Measurements from ENCODE around the gene MYDGF.
"Not testable (repeated sequence)": the region's sequence is repeated elsewhere in the genome, so short reads cannot be mapped to it uniquely, and the experiment has no call there.

The MYDGF gene

DNA sequence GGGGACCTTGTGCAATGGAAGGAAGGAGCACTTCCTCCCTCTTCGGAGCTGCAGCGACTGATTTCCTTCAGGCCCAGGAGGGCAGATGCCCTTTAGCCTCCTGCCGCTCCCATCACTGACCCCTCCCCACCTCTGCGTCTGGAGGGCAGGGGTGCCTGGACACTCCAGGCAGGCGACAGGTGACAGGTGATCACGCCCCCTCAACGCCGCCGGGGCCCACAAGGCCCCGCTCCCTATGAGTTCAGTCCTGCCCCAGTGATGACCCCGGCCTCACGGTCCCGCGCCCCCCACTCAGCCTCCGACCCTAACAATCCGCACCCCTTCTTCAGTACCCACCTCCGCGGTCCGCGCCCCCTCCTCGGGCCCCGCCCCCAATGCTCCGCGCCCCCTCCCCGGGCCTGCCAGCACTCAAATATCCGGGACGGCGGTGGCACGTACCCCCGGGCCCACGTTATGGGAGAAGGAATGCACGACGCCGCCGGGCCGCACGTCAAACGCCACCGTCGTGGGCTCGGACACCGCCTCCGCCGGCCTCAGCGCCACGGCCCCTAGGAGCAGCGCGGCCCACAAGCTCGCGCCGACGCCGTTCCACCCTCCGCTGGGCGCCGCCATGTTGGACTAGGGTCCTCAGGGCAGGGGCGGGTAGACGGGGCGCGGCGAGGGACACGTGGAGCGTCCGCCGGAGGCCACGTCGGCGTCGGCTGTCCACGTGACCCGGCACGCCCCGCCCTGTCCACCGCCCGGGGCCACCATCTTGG lies at the start of gene MYDGF:
TSS of gene MYDGF (minus strand) at position 620 of the 758 bp plus-strand sequence. CDS start at position 612, 8 bp downstream.
- DNase-seq = peak; percentile 46

DNA sequence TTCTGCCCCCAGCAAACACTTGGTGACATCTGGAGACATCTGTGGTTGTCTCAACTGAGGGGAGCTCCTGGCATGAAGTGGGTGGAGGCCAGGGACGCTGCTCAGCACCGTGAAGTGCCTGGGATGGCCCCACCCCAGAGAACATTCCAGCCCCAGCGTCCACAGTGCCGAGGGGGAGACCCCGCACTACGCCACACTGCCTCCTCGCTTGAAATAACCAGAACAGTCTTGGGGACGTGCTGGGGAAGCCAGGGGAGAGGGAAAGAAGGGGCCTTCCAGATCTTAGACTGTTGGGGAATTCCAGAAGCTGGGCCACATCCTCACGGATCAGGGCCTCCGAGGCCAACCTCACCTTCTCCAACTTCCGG lies 49.3 kb upstream of the MYDGF start:
- DNase-seq = no peak

DNA sequence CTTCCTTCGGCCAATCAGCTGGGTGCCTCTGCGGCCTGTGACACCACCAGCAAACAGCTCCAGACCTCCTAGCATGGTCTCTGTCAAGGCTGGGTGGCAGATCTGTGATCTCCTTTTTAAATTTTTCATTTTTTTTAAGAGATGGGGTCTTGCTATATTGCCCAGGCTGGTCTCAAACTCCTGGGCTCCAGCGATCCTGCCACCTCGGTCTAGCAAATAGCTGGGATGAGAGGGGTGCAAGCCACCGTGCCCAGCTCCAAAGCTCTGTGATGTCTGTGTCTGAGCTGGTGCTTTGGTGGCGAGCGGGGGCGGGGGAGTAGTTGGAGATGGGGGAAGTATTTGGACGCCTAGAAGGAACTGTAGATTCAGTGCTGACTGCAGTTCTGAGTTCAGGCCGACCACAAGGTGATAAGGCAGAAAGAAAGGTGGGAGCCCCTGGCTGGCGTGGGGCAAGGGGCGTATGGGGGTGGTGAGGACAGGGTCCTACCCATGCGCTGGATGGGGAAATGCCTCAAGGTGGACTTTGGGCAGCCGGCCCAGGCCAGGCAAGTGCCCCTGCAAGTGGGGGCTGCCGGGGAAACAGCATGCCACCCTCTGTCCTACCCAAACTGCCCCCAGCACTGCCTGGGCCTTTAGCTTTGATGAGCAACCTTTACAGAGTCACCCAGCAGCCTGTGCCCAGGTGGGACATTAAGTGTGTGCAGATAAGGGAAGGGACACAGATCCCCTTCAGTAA lies 48.0 kb upstream of the MYDGF start:
- no peak for DNase-seq

DNA sequence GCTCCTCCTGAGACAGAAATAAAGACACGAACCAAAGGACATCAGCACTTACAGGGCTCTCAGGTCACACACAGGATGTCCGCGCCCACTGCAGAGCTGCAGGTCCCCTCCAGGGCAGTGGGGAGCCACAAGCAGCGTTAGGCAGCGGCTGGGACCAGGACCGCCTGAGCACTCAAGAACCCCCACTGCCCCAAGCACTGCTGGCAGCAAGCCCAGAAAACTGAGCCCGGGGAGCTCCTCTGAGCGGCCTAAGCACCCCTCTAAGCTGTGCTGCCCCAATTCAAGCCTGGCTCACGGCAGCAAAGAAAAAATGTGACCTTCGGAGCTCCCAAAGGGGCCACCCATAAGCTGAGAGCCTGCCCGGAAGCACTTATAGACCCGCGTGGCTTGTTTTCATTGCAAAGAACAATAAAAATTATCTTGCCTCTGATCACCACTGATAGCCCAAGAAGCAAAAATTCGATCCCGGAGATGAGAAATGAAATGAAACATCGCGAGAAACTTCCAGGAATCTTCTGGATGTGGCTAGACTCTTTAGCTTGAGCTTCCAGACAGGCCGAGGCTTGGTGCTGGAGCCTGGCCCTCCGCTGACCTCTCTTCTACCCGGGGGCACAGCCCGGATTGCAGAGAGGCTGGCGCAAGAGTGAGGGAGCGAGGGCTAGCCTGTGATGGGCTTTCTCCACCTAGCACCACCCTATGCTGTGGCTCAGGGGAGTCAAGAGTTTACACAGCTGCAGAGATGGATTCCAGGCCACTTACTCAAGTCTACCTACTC lies 47.2 kb upstream of the MYDGF start:
- no peak for DNase-seq

DNA sequence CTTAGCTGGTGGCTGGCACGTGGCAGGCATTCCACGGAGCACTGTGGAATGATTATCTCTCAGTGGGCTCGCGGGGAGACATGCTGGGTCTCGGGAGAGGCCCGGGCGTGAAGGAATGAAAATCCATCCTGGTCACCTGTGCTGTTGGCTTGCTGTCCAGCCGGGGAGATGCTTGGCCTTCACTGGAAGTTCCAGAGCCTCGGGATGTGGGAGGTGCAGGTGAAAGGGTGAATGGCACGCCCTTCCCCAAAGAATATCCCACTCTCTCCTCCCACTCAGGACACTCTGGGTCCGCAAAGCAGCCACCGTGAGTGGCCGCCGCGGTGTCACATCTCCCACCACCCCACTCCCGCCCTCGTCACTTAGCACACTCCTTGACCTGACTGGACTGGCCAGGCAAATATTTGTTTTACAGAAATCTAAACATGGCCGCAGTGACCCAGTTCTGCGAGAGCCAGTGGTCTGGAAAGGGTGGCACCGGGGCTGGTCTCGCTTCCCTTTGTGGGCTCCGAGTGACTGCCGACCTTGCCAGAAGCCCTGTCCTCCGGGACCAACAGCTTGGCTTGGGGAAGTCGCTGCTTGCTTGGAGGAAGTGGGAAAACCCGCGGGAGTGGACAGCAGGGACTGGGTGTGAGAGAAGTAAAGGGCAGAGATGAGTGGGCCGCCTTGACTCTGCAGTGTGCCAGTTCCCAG lies 45.5 kb upstream of the MYDGF start:
- DNase-seq = no peak

DNA sequence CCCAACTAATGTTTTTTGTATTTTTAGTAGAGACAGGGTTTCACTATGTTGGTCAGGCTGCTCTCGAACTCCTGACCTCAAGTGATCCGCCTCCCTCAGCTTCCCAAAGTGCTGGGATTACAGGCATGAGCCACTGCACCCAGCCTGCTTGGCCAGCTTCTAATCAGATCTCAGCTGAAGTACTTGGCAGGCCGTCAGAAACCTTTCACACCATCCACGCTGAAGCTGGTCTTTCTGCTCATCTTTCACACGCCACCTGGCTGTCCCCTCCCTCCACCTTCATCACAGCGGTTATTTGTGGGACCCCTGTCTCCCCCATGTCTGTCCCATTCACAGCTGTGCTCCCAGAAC lies 45.0 kb upstream of the MYDGF start:
- not testable (repeated sequence) for DNase-seq

DNA sequence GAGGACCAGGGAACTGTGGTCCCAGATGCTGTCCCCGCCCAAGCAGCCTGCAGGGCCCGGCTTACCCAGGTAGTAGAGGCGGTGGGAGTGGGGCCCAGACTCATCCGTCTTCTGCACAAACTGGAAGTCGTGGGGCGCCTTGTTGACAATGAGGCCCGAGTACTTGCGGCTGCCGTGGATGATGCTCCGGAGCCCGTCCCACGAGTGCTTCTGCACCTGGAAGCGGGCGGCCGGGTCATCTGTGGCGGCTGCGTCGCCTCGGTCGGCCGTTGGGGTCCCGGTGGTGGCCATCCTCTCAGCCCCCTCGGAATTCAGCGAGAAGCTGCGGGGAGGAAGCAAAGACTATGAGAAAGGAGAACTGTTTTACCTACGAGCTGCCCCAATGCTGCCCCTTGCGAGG lies 43.9 kb upstream of the MYDGF start:
- DNase-seq = no peak

DNA sequence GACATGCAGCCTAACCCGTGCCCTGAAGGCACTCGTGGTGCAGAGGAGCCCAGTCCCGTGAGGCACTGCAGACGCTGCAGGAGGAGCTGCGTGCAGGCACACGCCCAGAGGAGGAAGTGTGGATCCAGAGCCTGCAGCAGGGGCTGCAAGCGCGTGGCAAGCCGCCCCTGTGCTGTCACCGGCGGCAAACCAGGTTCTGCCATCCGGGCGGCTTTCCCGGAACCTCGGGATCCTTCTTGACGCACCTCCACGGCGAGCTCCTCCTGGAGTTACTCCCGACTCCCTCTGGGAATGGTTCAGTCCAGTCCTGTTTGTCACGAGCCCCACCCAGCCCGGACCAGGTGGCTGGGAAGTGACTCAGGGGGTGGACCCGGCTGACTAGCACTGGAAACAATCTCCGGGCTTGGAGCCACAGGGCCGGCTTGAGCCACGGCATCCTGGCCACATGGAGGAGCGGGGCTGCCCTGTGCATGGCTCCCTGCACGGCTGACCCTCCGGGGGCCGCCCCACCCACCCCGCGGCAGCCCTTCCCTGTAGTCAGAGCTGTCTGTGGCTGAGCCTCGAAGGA lies 43.3 kb upstream of the MYDGF start:
- DNase-seq = no peak

DNA sequence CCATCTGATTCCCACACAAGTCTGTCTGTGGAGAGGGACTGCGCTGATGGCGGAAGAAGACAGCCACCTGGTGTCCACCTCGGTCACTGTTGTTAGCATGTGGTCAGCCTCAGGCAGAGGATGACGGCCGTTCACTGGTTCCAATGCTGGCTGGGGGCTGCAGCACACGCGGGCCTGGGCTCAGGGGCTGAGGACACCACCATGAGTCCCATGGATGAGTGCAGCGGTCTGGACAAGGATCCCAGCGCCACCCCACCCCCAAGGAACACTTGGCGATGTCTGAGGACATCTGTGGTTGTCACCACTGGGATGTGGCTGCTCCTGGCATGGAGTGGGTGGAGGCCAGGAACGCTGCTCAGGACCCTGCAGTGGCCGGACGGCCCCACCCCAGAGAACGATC lies 42.6 kb upstream of the MYDGF start:
- DNase-seq = no peak

DNA sequence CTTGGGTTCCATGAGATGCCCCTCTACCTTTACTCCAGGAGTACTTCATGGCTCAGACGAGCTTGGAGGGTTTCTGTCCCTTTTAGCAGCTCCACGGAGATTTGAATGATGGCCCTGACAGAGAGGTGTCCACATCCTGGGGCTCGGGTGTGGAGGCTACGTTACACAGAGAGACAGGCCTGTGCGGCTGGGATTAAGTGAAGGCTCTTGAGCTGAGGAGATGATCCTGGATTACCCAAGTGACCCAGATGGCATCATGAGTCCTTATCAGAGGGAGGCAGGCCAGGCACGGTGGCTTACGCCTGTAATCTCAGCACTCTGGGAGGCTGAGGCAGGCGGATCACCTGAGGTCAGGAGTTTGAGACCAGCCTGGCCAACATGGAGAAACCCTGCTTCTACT lies 41.1 kb upstream of the MYDGF start:
- DNase-seq = no peak

DNA sequence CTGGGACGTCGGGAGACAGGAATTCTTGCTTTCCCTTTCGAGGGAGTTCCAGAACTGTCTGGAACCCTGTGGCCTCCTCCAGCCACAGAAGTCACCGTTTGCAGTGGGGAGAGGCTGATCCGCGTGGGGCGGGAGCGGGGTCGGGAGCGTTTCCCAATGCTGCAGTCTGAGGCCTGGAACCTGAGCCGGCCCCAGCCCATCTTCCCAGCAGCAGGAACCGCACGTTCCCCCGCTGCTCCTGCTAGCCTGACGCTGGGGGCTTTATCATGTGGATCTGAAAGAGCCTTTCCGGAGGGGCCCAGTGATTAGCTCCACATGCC lies 40.1 kb upstream of the MYDGF start:
- DNase-seq = no peak

DNA sequence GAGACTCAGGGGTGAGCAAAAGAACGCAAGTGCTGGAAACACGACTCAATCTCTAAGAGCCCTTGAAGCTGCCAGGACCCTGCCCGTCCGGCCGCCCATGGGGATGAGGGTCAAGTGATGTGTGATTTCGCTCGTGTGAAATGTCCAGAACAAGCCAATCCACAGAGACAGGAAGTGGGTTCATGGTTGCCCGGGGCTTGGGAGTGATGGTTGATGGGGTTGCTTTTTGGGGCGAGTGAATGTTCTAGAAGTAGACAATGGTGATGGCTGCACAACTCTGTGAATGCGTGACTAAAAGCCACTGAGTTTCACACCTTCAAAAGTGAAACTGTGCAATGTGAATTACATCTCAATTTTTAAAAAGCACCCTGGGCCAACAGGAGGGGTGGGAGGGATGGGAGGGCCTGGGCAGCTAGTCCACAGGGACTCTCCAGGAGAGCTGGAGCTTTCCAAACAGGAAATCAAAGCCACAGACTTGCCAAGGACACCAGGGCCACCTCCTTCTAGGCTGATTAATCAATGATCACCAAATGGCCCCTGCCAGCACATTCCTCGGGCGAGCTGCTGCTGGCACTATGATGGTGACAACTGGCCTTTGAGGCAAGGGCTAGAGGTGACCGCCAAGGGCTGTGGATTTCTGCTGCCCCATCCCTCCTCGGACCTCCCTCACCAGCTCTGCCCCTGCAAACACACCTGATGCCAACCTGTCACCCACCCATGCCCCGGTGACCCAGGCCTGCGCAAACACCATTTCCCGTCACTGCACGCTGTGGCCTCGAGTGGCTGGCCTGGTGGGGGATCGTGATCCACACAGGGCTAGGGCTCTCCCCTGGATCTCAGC lies 39.5 kb upstream of the MYDGF start:
- no peak for DNase-seq

DNA sequence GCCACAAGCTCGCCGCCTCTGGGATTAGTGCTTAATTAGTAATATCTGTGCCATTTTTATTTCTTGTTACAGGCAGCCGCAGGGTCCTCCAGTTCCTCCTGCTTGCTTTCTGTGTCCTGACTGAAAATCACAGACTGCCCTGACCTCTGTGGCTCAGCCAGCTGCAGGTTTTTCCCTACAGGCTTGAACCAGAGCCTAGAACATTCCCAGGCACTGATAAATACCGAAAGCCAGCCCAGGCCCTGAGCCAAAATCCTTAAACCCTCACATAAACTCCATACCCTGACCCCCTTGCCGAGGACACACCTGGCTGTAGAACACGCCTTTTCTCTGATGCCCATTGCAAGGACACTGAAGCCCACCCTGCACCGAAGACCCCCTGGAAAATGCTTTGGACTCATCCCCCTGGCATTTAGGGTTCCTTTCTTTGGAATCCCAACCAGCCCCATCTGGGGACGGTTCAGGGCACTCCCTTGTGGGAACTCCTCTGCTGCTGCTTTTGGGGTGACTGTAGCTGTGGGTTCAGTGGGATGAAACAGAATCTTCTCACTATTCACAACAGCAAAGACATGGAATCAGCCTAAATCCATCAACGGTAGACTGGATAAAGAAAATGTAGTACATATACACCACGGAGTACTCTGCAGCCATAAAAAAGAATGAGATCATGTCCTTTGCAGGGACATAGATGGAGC lies 38.0 kb upstream of the MYDGF start:
- no peak for DNase-seq

DNA sequence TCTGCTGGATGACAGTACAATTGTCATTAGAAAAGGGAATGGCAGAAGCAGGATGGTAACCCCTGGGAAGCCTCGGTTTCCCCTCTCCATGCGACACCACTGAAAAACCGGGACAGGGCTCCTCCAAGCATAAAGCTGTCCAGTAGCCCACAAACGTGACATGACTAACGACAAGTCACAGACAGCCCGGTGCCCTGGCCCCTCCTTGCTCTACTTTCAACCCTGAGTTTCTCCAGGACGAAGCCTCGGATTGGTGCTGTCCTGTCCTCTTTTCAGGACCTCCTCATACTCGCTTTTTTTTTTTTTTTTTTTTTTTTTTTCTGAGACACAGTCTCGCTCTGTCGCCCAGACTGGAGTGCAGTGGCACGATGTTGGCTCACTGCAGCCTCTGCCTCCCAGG lies 37.2 kb upstream of the MYDGF start:
- DNase-seq = no peak

DNA sequence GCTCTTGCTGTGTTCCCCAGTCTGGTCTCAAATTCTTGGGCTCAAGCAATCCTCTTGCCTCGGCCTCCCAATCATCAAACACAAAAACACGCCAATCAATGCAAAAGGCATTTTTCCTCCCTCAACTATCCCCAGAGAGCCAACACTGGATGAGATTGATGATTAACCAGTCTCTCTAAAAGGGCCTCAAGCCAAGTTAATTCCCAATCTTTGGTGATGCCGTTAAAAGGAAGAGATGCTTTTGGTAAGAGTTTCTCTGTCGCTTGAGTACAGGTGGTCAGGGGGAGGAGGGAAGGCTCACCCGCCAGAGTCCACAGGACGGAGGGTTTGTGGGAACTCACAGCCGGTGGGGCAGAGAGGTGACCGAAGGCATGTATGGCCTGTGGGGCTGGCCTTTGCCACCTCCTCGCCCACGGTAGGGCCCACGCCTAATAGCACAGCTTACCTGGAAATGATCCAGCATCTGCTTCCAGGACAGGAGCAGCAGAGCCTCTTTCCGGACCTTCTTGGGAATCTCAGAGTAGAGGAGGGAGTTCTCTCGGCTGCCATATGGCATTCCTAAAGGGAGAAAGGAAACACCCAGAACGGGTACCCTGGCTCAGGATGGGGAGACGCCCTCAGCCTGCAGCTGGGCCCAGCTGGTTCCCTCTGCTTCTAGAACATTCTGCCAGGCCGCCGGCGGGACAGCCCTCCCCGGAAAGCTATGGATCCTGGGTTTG lies 35.4 kb upstream of the MYDGF start:
- no peak for DNase-seq

DNA sequence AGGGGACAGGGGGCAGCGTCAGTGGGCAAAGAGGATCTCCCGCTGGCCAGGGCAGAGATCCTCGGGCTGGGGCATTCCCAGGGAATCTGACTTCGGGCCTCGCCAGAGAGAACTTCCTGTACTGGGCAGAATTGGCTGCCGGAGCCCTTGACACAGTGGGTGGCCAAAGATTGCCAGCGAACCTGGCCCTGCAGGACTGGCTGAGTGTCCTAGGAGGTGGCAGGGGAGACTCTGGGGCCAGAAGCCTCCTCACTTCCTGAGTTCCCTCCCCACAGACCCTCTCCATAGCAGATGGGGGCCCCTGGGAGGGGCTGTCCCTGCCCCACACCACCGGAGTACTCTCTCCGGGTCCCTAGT lies 34.2 kb upstream of the MYDGF start:
- no peak for DNase-seq

DNA sequence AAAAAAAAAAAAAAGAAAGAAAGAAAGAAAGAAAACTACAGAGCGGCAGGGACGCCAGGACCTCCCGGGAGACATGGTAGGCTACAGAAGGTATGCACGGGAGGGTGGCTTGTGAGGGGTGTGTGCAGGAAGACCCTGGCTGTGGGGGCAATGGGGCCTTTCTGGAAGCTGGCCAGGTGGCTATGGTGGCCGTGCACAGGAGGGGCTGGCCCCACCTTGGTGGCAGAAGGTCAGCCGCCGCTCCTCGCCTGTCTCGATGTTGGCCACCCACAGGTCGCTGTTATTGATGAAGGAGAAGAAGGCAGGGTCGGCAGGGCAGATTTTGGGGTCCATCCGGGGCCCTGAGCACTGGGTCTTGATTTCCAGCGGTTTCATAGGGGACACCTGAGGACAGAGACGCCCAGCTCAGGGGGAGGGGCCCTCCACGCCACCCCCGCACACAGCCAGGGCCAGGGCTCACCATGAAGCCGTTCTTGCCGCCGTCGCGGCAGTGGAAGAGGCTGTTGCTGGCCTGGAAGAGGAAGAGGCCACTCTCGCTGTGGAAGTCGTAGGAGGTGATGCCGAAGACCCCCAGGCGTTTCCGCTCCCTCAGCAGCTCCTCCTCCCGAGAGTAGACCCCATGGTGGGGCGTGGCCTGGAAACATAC lies 33.7 kb upstream of the MYDGF start:
- no peak for DNase-seq

DNA sequence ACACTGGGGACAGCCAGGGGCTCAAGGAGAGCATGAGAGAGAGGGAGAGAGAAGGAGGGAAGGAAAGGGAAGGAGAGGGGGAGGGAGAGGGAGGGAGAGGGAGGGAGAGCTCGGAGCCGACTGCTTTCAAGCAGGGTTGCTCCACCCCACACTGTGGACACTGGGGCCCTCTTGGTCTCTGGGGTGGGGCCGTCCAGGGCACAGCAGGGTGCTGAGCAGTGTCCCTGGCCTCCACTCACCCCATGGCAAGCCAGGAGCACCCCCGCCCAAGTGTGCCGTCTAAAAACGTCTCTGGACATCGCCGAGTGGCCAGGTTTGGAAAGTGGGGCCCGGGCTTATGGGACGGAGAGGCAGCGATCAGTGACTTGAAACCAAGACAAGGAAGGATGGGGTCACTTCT lies 32.6 kb upstream of the MYDGF start:
- no peak for DNase-seq

DNA sequence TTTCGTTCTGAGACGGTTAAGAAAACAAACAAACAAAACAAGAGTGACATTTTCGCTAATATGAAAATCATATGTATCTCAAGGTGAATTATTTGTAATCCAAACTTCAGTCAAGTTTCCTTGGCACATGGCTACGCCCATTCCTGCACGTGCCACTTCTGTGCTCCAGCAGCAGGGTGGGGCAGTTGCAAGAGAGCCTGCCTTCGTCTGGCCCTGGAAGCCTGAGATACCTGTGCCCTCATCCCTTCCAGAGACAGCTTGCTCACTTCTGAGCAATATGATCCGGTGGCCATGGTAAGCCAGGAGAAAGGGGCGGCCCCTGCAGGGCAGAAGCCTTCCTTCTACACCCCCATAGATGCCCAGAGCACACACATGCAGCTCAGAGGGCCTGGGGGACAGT lies 31.4 kb upstream of the MYDGF start:
- no peak for DNase-seq

DNA sequence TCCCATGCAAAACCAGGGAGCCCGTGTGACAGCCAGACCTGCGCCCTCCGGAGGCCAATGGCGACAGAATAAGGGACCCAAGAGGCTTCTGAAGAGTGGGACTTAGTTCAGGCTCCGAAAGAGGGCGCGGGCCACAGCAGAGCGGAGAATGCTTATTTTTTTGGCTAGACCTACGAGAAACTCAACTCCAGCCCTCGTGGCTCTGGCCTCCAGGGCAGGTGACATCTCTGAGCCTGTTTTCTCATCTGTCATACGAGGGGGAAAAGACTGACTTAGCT lies 30.5 kb upstream of the MYDGF start:
- DNase-seq = no peak
